SK-N-SH treated with all-trans-retinoic acid at 6 μM for 48 hours (cell line): ENCODE measurements around the gene LHX6.

Source experiments
- ATAC-seq: fragments of 200-7000 bp; cut with Tn5 transposase; 3 replicates; pipeline ENCODE4 v1.9.1; 2020; ENCODE audit warnings: mild to moderate bottlenecking, moderate library complexity
- BACH2 ChIP-seq: fragments of 250-450 bp; sonication (Bioruptor Pico); IDR thresholded peaks from 2 replicates; pipeline ENCODE4 v1.9.0; 2021; ENCODE audit warnings: mild to moderate bottlenecking, borderline replicate concordance
- CSDC2 ChIP-seq: fragments of 250-450 bp; sonication (Bioruptor Pico); IDR thresholded peaks from 2 replicates; pipeline ENCODE4 v1.5.0; 2020; ENCODE audit warnings: mild to moderate bottlenecking, moderate library complexity
- ESRRG ChIP-seq: fragments of 250-450 bp; sonication (Bioruptor Pico); IDR thresholded peaks from 2 replicates; pipeline ENCODE4 v1.6.1; 2021; ENCODE audit warnings: mild to moderate bottlenecking
- GLIS3 ChIP-seq: fragments of 250-450 bp; sonication (Bioruptor Pico); IDR thresholded peaks from 2 replicates; pipeline ENCODE4 v1.5.0; 2020; ENCODE audit warnings: mild to moderate bottlenecking, moderate library complexity
- ISL1 ChIP-seq: fragments of 250-450 bp; sonication (Bioruptor Pico); IDR thresholded peaks from 2 replicates; pipeline ENCODE4 v2.1.2; 2022; ENCODE audit warnings: mild to moderate bottlenecking, moderate library complexity
- OSR1 ChIP-seq: fragments of 250-450 bp; sonication (Bioruptor Pico); IDR thresholded peaks from 2 replicates; pipeline ENCODE4 v1.8.0; 2022; ENCODE audit warnings: moderate library complexity, mild to moderate bottlenecking, inconsistent platforms
- PPARA ChIP-seq: fragments of 250-450 bp; sonication (Bioruptor Pico); IDR thresholded peaks from 2 replicates; pipeline ENCODE4 v1.5.0; 2020; ENCODE audit warnings: mild to moderate bottlenecking, borderline replicate concordance
- SNAI2 ChIP-seq: fragments of 250-450 bp; sonication (Bioruptor Pico); IDR thresholded peaks from 2 replicates; pipeline ENCODE4 v1.5.0; 2020; ENCODE audit warnings: mild to moderate bottlenecking, moderate library complexity
- TCF4 ChIP-seq: fragments of 250-450 bp; sonication (Bioruptor Pico); IDR thresholded peaks from 2 replicates; pipeline ENCODE4 v1.8.0; 2021; ENCODE audit warnings: mild to moderate bottlenecking, moderate library complexity, borderline replicate concordance
- TOX ChIP-seq: fragments of 250-450 bp; sonication (Bioruptor Pico); IDR thresholded peaks from 2 replicates; pipeline ENCODE4 v1.8.0; 2021; ENCODE audit warnings: mild to moderate bottlenecking, moderate library complexity, borderline replicate concordance
- ZFP3 ChIP-seq: fragments of 250-450 bp; sonication (Bioruptor Pico); IDR thresholded peaks from 2 replicates; pipeline ENCODE4 v1.5.0; 2020; ENCODE audit warnings: mild to moderate bottlenecking, moderate library complexity
- ZFP30 ChIP-seq: fragments of 450-650 bp; formaldehyde crosslinking; IDR thresholded peaks from 2 replicates; pipeline ENCODE4 v1.5.0; 2022; ENCODE audit warnings: mild to moderate bottlenecking, moderate library complexity
- ZNF565 ChIP-seq: fragments of 450-650 bp; formaldehyde crosslinking; conservative IDR thresholded peaks from 2 replicates; pipeline ENCODE4 v1.5.0; 2020; ENCODE audit warnings: low read depth, mild to moderate bottlenecking, moderate library complexity
- ZNF70 ChIP-seq: fragments of 450-650 bp; formaldehyde crosslinking; IDR thresholded peaks from 2 replicates; pipeline ENCODE4 v1.5.0; 2020; ENCODE audit warnings: mild to moderate bottlenecking, moderate library complexity
- ZNF8 ChIP-seq: fragments of 450-650 bp; formaldehyde crosslinking; IDR thresholded peaks from 2 replicates; pipeline ENCODE4 v1.5.0; 2020; ENCODE audit warnings: mild to moderate bottlenecking, moderate library complexity
- TF ChIP-seq, protein P1 (sequence below): fragments of 250-450 bp; sonication (Bioruptor Pico); IDR thresholded peaks from 2 replicates; pipeline ENCODE4 v1.8.0; 2021; ENCODE audit warnings: low read depth, mild to moderate bottlenecking, moderate library complexity, borderline replicate concordance
- TF ChIP-seq, protein P2 (sequence below): fragments of 250-450 bp; sonication (Bioruptor Pico); IDR thresholded peaks from 2 replicates; pipeline ENCODE4 v1.5.1; 2021; ENCODE audit warnings: mild to moderate bottlenecking, moderate library complexity
- TF ChIP-seq, protein P3 (sequence below): fragments of 250-450 bp; sonication (Bioruptor Pico); IDR thresholded peaks from 2 replicates; pipeline ENCODE4 v1.8.0; 2020; ENCODE audit warnings: mild to moderate bottlenecking, moderate library complexity, borderline replicate concordance
- TF ChIP-seq, protein P4 (sequence below): fragments of 250-450 bp; sonication (Bioruptor Pico); IDR thresholded peaks from 2 replicates; pipeline ENCODE4 v1.5.0; 2020; ENCODE audit warnings: mild to moderate bottlenecking, moderate library complexity
- TF ChIP-seq, protein P5 (sequence below): fragments of 250-450 bp; sonication (Bioruptor Pico); IDR thresholded peaks from 2 replicates; pipeline ENCODE4 v1.5.1; 2020; ENCODE audit warnings: low read depth, mild to moderate bottlenecking, moderate library complexity

The LHX6 gene

DNA sequence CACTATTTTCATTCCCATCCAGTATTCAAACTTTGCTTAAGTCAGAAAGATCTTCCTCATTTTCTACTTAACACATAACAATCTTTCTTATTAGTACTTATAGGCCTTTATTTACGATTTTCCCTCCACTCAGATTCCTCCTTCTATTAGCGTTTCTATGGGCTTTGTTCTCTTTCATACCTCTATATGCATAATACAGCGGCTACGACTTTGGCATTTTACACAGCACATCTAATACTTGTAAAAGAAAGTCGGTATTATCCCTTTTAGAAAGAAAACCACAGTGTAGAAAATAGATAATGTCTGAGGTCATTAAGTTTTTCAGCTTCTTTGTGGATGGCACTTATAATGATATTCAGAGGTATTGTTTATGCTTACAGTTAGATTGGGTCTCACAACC, 27.4 kb upstream of the LHX6 start (continued):
- TF ChIP-seq, protein P1, sequence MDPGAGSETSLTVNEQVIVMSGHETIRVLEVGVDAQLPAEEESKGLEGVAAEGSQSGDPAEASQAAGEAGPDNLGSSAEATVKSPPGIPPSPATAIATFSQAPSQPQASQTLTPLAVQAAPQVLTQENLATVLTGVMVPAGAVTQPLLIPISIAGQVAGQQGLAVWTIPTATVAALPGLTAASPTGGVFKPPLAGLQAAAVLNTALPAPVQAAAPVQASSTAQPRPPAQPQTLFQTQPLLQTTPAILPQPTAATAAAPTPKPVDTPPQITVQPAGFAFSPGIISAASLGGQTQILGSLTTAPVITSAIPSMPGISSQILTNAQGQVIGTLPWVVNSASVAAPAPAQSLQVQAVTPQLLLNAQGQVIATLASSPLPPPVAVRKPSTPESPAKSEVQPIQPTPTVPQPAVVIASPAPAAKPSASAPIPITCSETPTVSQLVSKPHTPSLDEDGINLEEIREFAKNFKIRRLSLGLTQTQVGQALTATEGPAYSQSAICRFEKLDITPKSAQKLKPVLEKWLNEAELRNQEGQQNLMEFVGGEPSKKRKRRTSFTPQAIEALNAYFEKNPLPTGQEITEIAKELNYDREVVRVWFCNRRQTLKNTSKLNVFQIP (CRISPR knock-in tag): no peak
- no peak for TF ChIP-seq TOX (CRISPR knock-in tag)
- TF ChIP-seq, protein P2, sequence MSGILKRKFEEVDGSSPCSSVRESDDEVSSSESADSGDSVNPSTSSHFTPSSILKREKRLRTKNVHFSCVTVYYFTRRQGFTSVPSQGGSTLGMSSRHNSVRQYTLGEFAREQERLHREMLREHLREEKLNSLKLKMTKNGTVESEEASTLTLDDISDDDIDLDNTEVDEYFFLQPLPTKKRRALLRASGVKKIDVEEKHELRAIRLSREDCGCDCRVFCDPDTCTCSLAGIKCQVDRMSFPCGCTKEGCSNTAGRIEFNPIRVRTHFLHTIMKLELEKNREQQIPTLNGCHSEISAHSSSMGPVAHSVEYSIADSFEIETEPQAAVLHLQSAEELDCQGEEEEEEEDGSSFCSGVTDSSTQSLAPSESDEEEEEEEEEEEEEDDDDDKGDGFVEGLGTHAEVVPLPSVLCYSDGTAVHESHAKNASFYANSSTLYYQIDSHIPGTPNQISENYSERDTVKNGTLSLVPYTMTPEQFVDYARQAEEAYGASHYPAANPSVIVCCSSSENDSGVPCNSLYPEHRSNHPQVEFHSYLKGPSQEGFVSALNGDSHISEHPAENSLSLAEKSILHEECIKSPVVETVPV (CRISPR knock-in tag): no peak
- TF ChIP-seq GLIS3 (CRISPR knock-in tag): no peak
- no peak for TF ChIP-seq TCF4

DNA sequence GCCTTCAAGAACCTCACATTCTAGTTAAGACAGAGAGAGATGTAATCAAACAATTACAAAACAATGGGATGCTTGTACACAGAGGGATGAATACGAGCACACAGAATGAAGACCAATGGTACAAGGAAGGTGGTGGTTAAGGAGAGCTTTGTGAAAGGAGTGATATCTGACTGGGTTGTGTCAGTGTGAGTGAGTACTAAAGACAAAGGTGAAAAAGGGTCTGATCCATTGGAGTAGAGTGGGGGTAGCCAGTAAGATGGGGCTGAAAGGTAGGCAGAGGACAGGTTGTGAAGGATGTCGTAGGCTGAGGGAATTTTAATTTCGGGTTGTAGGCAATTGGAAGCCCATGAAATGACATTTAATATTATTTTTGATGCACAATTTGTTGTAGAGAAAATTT, 26.0 kb upstream of the LHX6 start:
- ATAC-seq: no peak
- TF ChIP-seq OSR1 (CRISPR knock-in tag): no peak
- no peak for TF ChIP-seq TOX (CRISPR knock-in tag)
- TF ChIP-seq ZNF8 (CRISPR knock-in tag): no peak
- TF ChIP-seq ZFP30 (CRISPR knock-in tag): no peak
- no peak for TF ChIP-seq BACH2
- no peak for TF ChIP-seq ZFP3
- TF ChIP-seq ESRRG: no peak
- TF ChIP-seq SNAI2 (CRISPR knock-in tag): no peak

DNA sequence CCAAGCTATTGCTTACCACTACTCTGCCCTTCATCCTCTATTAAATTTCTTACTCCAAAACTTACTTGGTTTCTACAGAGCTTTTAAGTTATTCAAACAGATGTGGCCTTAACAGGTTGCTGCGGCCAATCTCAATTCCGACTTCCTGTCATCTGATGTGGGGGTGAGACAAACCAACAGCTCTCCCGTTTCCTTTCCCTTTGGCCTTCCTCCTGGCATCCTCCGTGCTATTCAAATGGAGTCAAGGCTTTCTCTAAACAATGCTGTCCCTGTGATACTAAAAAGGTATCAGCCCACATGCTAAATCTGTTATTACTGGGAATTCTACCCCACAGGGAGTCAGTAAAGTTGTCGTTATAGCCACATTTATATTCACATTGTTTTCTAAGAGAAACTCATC, 24.0 kb upstream of the LHX6 start:
- no peak for TF ChIP-seq PPARA (CRISPR knock-in tag)
- TF ChIP-seq ESRRG: no peak
- TF ChIP-seq, protein P3, sequence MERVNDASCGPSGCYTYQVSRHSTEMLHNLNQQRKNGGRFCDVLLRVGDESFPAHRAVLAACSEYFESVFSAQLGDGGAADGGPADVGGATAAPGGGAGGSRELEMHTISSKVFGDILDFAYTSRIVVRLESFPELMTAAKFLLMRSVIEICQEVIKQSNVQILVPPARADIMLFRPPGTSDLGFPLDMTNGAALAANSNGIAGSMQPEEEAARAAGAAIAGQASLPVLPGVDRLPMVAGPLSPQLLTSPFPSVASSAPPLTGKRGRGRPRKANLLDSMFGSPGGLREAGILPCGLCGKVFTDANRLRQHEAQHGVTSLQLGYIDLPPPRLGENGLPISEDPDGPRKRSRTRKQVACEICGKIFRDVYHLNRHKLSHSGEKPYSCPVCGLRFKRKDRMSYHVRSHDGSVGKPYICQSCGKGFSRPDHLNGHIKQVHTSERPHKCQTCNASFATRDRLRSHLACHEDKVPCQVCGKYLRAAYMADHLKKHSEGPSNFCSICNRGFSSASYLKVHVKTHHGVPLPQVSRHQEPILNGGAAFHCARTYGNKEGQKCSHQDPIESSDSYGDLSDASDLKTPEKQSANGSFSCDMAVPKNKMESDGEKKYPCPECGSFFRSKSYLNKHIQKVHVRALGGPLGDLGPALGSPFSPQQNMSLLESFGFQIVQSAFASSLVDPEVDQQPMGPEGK (CRISPR knock-in tag): no peak
- TF ChIP-seq, protein P4, sequence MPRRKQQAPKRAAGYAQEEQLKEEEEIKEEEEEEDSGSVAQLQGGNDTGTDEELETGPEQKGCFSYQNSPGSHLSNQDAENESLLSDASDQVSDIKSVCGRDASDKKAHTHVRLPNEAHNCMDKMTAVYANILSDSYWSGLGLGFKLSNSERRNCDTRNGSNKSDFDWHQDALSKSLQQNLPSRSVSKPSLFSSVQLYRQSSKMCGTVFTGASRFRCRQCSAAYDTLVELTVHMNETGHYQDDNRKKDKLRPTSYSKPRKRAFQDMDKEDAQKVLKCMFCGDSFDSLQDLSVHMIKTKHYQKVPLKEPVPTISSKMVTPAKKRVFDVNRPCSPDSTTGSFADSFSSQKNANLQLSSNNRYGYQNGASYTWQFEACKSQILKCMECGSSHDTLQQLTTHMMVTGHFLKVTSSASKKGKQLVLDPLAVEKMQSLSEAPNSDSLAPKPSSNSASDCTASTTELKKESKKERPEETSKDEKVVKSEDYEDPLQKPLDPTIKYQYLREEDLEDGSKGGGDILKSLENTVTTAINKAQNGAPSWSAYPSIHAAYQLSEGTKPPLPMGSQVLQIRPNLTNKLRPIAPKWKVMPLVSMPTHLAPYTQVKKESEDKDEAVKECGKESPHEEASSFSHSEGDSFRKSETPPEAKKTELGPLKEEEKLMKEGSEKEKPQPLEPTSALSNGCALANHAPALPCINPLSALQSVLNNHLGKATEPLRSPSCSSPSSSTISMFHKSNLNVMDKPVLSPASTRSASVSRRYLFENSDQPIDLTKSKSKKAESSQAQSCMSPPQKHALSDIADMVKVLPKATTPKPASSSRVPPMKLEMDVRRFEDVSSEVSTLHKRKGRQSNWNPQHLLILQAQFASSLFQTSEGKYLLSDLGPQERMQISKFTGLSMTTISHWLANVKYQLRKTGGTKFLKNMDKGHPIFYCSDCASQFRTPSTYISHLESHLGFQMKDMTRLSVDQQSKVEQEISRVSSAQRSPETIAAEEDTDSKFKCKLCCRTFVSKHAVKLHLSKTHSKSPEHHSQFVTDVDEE (CRISPR knock-in tag): no peak
- TF ChIP-seq TOX (CRISPR knock-in tag): no peak
- no peak for TF ChIP-seq CSDC2
- TF ChIP-seq TCF4: no peak
- TF ChIP-seq, protein P5, sequence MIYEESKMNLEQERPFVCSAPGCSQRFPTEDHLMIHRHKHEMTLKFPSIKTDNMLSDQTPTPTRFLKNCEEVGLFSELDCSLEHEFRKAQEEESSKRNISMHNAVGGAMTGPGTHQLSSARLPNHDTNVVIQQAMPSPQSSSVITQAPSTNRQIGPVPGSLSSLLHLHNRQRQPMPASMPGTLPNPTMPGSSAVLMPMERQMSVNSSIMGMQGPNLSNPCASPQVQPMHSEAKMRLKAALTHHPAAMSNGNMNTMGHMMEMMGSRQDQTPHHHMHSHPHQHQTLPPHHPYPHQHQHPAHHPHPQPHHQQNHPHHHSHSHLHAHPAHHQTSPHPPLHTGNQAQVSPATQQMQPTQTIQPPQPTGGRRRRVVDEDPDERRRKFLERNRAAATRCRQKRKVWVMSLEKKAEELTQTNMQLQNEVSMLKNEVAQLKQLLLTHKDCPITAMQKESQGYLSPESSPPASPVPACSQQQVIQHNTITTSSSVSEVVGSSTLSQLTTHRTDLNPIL (CRISPR knock-in tag): no peak
- TF ChIP-seq ZNF70 (CRISPR knock-in tag): no peak
- no peak for TF ChIP-seq ZNF565
- TF ChIP-seq ISL1: no peak
- TF ChIP-seq ZFP3: no peak
- TF ChIP-seq GLIS3 (CRISPR knock-in tag): no peak
- TF ChIP-seq ZFP30 (CRISPR knock-in tag): no peak
- TF ChIP-seq, protein P2 (CRISPR knock-in tag): no peak
- no peak for TF ChIP-seq ZNF8 (CRISPR knock-in tag)
- TF ChIP-seq OSR1 (CRISPR knock-in tag): no peak
- no peak for ATAC-seq
